Stimulated activated CD8-positive, alpha-beta memory T cell treated with anti-CD3 and anti-CD28 coated beads, Interleukin-7, amount 100 ng/mL, for 48 hours (primary cell): ENCODE results near the gene RAD51AP2.

Experiments used
- DNase-seq, 2 donors: peaks; one replicate each; pipeline ENCODE4 v3.0.0-alpha.2; 2020; ENCODE audit warnings: low read depth in 1 of 2; ENCODE audit errors: extremely low read depth in 1 of 2

RAD51AP2 gene

GRCh38 chr2:17471979-17472378 lies 46.3 kb downstream of the RAD51AP2 start:
- no peak for DNase-seq

GRCh38 chr2:17470855-17471641 lies 47.2 kb downstream of the RAD51AP2 start:
- DNase-seq = no peak

- DNase-seq = no peak
Measured at GRCh38 chr2:17461087-17461475, 57.2 kb downstream of the RAD51AP2 start.
